Measurements from ENCODE around the gene CCDC71L. TPM values are rescaled to one million over a fixed set of nuclear protein-coding genes. Genes with fewer than 3 reads are reported as not detected.

The CCDC71L gene
- total RNA-seq, 4 donors from 2014 or later, result 3.0 to 13.4 (median 8.3) TPM

DNA sequence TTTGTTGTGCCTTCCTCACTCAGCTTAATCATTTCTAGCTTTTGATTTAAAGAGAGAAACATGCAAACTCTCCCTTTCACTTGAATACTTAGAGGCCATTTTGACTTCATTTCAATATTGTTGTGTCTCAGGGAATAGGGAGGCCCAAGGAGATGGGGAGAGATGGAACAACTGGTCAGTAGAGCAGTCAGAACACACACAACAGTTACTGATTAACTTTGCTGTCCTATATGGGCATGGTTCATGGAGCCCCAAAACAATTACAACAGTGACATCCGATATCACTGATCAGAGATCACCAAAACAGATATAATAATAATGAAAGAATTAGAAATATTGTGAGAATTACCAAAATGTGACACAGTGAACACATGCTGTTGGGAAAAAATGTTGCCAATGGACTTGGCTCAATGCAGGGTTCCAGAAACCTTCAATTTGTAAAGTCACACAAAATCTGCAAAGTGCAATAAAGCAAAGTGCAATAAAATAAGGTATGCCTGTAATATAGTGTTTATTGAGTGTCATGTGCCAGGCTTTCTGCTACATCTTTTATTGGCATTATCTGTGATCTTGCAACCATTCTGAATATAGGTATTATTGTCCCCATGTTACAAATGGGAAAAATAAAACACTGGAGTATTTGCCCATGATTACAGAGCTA lies 38.2 kb downstream of the CCDC71L start:
- 83 to 85% methylated on average over 1 of the region's 1 CpG for WGBS, 2 donors

DNA sequence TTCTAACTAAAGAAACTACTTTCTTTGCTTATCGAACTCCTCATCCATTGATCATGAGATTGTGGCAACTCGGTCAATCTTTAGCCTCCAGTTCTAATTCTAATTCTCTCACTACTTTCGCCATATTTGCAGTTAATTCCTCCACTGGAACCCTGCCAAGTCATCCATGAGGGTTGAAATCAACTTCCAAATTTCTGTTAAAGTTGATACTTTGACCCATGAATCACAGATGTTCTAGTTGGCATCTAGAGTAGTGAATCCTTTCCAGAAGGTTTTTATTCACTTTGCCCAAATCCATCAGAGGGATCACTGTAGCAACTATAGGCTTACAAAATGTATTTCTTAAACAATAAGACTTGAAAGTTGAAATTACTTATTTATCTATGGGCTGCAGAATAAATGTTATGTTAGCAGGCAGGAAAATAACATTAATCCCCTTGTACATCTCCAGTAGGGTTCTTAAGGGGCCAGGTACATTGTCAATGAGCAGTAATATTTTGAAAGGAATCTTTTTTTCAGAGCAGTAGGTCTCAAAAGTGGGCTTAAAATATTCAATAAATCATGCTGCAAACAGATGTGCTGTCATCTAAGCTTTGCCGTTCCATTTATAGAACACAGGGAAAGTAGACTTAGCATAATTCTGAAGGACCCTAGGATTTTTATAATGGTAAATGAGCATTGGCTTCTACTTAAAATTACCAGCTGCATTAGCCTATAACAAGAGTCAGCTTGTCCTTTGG lies 39.4 kb downstream of the CCDC71L start:
- intact Hi-C loops (cut with DNase I; ENCODE audit: low total_unique reads), result no loop called here
- no peak for DNase-seq (ENCODE audit: low spot score in 2 of 2)
- no peak overlapping the region for H3K4me3 ChIP-seq (ENCODE audit: low read depth, poor library complexity, severe bottlenecking)
- 81 to 84% methylated on average over 4 of the region's 4 CpGs for WGBS, 2 donors
- no peak for TF ChIP-seq POLR2A (IDR thresholded peaks at IDR 0.05)
- TF ChIP-seq, protein P1, sequence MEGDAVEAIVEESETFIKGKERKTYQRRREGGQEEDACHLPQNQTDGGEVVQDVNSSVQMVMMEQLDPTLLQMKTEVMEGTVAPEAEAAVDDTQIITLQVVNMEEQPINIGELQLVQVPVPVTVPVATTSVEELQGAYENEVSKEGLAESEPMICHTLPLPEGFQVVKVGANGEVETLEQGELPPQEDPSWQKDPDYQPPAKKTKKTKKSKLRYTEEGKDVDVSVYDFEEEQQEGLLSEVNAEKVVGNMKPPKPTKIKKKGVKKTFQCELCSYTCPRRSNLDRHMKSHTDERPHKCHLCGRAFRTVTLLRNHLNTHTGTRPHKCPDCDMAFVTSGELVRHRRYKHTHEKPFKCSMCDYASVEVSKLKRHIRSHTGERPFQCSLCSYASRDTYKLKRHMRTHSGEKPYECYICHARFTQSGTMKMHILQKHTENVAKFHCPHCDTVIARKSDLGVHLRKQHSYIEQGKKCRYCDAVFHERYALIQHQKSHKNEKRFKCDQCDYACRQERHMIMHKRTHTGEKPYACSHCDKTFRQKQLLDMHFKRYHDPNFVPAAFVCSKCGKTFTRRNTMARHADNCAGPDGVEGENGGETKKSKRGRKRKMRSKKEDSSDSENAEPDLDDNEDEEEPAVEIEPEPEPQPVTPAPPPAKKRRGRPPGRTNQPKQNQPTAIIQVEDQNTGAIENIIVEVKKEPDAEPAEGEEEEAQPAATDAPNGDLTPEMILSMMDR (IDR thresholded peaks at IDR 0.05), result no peak

More for the DNA sequence above, 38.2 kb downstream of the CCDC71L start:
- no peak for DNase-seq (ENCODE audit: low spot score in 2 of 2)
- TF ChIP-seq, protein P1 (IDR thresholded peaks at IDR 0.05), result no peak
- no peak for TF ChIP-seq POLR2A (IDR thresholded peaks at IDR 0.05)
- no peak overlapping the region for H3K4me3 ChIP-seq (ENCODE audit: low read depth, poor library complexity, severe bottlenecking)
- intact Hi-C loops (cut with DNase I; ENCODE audit: low total_unique reads), result no loop called here

DNA sequence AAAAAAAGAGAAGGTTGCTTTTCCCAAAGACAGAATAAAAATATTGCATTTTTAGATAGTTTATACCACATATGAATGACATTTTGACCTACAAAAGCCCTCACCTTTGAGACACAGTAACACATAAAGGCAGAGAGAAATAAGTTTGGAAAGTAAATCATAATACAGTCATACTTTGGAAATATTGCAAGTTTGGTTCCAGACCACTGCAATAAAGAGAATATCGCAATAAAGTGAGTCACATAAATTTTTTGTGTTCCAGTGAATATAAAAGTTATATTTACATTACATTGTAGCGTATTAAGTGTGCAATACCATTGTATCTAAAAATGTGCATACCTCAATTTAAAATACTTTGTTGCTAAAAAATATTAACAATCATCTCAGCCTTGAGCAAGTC lies 40.3 kb downstream of the CCDC71L start:
- H3K4me3 ChIP-seq (ENCODE audit: low read depth, poor library complexity, severe bottlenecking), result no peak overlapping the region
- intact Hi-C loops (cut with DNase I; ENCODE audit: low total_unique reads), result no loop called here
- no peak for DNase-seq (ENCODE audit: low spot score in 2 of 2)
- 92 to 93% methylated on average over 2 of the region's 2 CpGs for WGBS, 2 donors
- TF ChIP-seq, protein P1 (IDR thresholded peaks at IDR 0.05), result no peak
- no peak for TF ChIP-seq POLR2A (IDR thresholded peaks at IDR 0.05)

DNA sequence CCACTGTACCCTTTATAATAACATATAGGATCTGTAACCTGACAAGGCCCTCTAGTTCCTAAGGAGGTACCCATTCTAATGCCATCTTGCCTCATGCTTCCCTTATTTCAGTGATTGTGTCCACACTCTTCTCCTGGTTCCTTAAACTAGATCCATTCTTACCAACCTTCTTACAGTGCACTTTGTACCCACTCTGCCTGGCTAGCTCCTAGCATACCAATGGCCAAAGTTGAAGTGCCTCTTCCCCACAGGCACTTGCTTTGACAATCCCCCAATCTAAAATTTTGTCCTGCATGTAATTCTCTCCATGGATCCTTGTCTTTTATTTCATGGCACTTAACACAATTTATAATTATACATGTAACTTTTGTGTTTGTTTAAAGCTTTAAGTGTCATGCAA lies 40.9 kb downstream of the CCDC71L start:
- no peak for DNase-seq (ENCODE audit: low spot score in 2 of 2)
- no peak for TF ChIP-seq POLR2A (IDR thresholded peaks at IDR 0.05)
- TF ChIP-seq, protein P1 (IDR thresholded peaks at IDR 0.05), result no peak
- intact Hi-C loops (cut with DNase I; ENCODE audit: low total_unique reads), result no loop called here
- H3K4me3 ChIP-seq (ENCODE audit: low read depth, poor library complexity, severe bottlenecking), result no peak overlapping the region

DNA sequence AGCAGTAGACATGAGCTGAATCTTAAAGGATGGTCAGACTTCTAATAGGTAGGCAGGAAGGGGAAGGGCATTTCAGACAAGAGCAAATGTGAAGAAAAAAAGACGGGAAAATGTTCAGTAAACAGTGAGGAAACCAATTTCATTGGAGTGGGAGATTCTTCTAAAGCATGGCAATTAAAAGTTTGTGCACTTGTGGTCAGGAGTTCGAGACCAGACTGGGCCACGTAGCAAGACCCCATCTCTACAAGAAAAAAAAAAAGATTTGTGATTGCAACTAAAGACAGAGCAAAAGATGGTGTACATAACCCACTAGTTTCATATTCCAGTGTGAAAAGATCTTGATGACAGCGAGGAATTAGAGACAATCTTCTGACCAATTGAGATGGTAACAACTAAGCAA lies 41.7 kb downstream of the CCDC71L start:
- DNase-seq (ENCODE audit: low spot score in 2 of 2), result no peak
- H3K4me3 ChIP-seq (ENCODE audit: low read depth, poor library complexity, severe bottlenecking), result no peak overlapping the region
- no peak for TF ChIP-seq POLR2A (IDR thresholded peaks at IDR 0.05)
- TF ChIP-seq, protein P1 (IDR thresholded peaks at IDR 0.05), result no peak
- intact Hi-C loops (cut with DNase I; ENCODE audit: low total_unique reads), result no loop called here
- 92 to 98% methylated on average over 4 of the region's 4 CpGs for WGBS, 2 donors
